Activated T-helper 9 cell treated with anti-CD3 and anti-CD28 coated beads, Interleukin-2, amount 50 U/mL, for 16 hours (primary cell): ENCODE data around the gene UBE2F.

Source experiments
- DNase-seq: peaks from one replicate; pipeline ENCODE4 v3.0.0-alpha.2; 2020; ENCODE audit warnings: low read depth

Gene UBE2F, protein sequence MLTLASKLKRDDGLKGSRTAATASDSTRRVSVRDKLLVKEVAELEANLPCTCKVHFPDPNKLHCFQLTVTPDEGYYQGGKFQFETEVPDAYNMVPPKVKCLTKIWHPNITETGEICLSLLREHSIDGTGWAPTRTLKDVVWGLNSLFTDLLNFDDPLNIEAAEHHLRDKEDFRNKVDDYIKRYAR

DNA sequence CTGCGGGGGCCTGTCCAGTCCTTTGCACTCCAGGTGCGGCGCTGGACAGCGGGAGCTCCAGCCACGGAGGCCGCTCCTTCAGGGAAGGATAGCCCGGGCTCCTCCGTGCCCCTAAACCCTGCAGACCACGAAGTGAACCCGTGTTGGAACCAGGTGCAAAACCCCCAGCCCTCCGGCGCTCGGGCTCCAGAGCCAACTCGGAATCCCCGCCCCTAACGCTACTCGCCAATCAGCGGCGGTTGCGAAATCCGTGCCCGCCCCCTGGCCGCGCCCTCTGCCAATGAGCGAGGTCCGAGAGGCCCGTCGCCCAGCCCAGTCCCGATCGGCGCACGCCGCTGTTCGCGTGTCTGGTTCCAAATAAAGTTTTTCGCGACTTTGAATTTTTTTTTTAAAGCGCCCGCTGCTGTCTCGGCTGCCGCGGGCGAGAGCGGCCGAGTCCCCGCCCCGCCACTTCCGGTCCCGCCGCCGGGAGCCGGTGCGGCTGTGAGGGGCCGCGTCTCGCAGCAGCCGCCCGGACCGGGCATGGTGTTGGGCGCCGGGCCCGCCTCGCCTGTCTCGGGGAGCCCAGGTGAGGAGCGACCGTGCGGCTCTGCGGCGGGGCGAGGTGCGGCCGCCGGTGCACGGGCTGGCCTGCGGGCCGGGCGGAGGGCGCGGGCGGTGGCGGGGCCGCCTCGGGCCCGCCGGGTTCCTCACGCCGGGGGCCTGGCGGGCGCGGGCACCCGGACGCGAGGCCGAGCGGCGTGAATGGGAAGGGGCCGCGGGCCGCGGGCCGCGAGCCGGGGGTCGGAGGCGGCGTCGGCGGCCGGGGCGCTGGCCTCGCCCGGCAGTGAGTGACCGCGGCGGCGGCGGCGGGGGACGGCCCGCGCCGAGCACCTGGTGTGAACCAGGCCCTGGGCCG lies at the start of gene UBE2F:
Gene UBE2F, plus strand, starts transcription at position 450 of the 898 bp plus-strand sequence. CDS start 6,094 bp downstream, outside the sequence.
- DNase-seq: peak; percentile 97

DNA sequence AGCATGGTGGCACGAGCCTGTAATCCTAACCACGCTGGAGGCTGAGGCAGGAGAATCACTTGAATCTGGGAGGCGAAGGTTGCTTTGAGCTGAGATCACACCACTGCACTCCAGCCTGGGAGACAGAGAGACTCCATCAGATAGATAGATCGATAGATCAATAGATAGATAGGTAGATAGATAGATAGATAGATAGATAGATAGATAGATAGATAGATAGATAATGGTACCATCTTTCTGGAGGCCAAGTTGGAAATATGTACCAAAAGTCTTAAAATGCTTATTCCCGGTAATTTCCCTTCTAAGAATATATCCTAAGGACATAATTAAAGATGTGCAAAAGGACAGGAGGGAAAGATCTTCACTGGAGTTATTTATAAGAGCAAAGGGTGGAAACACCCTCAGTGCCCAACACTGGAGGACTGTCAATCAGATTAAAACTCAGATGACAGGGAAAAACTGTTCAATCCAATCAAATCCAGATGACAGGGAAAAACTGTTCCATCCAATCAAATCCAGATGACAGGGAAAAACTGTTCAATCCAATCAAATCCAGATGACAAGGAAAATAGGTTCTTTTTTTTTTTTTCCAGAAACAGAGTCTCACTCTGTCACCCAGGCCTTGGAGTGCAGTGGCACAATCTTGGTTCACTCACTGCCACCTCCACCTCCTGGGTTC lies 49.0 kb upstream of the UBE2F start:
- DNase-seq: no peak

DNA sequence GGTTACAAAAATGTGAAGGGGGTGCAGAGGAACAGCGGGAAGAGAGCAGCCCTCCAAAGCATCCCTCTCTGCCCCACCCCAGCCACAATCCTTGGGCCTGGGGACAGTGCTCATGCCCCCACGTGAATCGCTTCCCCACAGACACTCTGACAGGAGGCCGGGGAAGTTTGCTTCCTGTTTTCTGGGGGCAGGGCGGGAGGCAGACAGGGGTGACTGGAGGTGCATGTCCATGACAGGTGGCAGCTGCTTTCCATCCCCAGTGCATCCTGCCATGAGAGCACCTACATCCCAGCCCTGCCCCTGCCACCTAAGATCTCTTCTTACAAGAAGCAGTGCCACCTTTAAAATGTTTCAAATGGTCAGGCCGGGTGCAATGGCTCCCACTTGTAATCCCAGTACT lies 47.2 kb upstream of the UBE2F start:
- no peak for DNase-seq

DNA sequence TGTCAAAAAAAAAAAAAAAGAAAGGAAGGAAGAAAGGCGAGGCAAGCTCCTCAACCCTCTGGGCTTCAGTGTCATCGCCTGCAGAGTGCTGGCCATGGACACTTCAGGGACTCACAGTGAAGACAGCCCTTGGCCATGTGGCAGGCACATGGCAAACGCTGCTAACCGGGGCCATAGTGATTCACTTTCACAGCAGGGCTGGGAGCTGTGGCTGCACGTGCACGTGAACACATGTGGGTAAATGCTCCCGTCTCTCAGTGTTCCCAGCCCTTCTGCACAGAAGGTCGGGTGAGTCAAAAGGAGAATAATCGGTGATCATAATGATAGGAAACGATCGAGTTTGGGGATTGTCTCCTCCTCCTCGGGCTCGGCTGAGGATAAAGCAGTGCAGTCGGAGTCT lies 46.1 kb upstream of the UBE2F start:
- no peak for DNase-seq

DNA sequence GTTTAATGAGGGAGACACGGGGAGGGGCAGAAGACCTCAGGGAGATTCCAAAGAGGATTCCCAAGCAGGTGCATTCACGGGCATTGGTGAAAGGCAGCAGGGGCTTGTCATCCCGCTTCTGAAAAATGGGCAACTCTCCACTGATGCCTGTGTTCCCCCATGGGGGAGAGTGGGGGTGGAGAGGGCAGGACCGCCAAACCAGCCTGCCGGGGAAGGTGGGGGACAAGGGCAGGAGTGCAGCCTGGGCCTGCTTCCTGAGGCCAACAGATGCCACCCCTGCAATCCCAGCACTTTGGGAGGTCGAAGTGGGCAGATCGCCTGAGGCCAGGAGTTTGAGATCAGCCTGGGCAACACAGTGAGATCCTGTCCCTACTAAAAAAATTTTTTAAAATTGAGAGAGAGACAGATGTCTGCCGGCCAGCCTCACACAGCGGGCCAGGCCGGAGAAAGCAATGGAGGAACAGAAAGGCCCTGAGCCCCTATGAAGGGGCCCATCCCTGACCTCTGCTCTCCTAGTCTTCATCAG lies 44.8 kb upstream of the UBE2F start:
- DNase-seq: no peak

DNA sequence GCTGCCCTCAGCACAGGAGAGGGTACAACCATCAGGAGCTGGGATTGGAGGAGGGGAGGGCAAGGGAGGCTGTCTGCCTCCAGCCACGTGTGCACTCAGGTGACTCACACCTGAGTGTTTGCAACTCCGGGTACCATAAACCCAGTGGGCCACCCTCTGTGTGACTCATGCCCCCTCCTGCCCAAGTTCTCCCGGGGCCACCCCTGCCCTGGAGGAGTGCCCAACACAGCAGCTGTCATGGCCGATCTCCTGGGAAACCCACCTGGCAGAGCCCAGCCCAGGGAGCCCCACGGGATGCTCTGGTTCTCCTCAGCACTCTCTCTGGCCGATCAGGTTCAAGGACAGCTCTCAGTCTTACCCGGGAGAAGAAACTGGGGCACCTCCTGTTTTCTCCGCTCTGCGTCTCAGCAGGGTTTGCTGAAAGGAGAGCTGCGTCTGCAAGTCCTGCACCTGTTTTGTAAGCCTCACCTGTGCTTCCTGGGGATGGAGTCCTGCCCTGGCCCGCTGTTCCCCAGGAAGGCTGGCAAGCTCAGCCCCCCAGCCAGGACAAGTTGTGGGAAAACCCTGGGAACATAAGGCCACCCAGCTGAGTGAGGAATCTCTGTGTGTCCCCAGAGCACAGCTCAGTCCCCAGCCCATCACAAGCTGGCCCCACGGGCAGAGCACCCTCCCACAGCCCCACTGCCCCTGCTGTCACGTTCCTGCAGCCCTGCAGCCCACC lies 44.0 kb upstream of the UBE2F start:
- no peak for DNase-seq

DNA sequence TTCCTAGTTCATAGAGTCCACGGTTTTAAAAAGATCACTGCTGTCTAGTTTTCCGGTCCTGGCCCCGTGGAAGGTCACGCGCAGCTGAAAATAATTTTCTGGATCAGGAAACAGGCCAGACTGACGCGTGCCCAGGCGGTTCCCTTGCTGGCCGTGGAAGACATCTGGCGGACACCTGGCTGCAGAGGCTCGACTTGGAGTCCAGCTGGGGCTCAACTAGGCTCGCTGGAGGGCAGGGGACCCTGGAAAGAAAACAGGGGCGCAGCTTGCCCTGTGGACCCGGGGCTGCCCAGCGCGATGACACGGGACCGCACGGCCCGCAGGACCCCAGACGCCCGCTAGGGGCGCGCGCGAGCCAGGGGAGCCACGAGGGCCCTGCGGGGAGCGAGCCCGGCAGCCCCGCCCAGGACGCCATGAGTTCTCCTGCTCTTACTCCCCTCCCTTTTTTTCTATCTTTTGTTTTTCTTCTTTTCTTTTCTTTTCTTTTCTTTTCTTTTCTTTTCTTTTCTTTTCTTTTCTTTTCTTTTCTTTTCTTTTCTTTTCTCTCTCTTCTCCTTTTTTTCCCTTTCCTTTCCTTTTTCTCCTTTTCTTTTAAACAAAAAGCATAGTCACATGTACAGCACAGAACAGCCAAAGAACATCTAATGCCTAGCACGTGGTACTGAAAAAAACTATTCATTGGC lies 43.2 kb upstream of the UBE2F start:
- DNase-seq: peak; percentile 72

DNA sequence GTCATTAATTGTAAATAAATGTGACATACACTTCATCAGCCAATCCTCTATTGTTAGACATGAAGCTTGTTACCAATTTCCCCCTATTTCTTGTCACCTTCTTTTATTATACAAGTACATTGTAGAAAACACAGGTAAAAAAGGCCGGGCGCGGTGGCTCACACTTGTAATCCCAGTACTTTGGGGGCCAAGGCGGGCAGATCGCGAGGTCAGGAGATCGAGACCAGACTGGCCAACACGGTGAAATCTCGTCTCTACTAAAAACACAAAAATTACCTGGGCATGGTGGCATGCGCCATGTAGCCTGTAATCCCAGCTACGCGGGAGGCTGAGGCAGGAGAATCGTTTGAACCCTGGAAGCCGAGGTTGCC lies 42.7 kb upstream of the UBE2F start:
- no peak for DNase-seq

DNA sequence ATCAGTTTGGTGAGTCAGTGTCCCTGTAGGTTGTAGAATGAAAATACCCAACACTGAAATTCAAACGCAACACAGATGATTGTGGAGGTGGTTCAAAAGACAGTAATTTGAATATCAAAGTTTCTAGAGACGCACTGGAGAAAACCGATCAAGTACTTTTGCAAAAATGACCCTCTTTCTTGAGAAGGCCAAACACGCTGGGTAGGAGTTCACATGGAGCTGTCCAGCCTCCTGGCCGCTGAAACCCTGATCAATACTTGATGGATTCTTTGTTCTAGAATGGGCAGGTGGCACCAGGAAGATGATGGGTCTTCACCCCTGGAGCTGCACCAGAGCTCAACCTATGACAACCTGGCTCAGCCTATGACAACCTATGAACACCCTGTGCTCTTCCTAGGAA lies 39.7 kb upstream of the UBE2F start:
- DNase-seq: no peak

DNA sequence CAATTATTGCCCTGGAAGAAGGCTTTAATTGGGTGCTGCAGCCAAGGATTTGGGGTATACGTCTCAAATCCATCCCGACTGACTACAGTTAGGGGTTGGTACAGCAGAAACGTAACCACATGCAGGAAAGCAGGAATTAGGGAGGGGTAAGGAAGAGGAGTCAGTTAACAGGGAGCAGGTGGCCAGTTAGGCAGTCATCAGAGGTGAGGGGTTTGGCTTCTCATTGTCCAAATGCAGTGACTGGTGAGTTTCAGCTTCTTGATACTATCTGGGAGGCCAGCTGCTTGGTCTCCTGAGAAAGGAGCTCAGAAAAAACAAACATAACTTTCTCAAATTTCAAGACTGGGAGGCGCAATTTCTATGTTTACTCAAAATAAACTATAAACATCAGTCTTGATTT lies 38.8 kb upstream of the UBE2F start:
- no peak for DNase-seq

DNA sequence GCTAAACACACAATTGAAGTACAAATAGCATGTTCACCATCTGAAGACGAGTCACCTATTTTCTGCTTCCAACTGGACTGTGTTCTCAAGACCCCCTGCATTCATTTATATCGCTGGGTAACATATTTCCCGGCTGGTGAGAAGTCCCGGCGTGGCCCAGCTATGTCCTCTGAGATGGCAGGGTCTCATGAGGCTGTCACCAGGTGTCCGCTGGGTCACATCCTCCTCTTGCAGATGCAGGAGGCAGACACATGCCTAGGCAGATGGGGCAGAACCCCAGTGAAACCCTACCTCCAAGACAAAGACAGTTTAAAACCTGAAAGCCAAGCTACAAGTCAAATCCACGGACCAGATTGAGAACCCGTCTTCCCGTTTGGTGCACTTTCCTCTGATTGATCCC lies 36.8 kb upstream of the UBE2F start:
- no peak for DNase-seq

DNA sequence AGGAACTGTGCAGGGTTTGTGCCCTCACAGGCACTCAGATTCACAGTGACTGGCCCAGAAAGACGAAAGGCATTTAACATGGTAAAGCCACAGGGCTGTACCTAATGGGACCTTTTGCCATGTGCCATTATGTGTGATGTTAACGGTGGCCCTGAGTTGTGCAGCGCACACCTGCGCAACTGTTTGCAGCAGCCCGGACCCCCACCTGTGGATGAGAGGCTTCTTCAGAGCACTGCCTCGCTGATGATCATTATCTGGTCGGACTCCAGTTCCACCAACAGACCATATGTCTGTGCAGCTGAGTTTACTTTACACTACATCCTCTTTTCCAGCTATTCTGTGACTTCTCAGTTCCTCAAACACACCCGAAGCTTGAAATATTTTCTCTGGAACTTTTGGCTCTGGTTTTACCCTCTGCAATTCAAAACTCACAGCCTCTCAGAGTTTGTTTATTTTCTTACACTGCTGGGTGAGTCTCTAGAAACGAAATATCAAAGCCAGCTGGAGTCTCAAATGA lies 35.6 kb upstream of the UBE2F start:
- no peak for DNase-seq

DNA sequence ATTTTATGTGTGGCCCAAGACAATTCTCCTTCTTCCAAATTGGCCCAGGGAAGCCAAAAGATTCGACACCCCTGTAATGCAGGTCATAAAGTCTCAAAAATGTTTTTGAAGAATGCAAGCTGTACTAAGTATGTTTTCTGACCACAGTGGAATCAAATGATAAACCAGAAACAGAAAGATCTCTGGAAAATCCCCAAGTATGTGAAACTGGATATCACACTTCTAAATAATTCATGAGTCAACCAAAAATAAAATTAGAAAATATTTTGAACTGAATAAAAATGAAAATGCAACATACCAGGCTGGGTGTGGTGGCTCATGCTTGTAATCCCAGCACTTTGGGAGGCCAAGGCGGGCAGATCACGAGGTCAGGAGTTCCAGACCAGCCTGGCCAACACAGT lies 34.1 kb upstream of the UBE2F start:
- DNase-seq: no peak

DNA sequence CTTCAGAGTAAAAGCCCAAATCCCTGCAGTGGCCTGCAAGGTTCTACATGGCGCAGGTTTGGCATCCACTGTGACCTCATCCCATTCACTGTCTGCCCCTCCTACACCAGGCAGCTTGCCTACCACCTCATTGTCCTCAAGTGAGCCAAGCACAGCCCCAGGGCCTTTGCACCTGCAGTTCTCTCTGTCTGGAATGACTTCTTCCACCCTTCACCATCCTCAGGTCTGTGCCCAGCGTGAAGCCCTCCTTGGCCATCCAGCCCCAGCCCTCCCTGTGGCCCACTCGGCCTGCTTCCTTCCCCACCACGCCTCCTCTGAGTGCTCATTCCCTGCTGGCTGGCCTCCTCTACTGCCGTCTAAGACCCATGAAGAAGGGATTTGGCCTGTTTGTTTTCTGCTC lies 32.6 kb upstream of the UBE2F start:
- DNase-seq: no peak

DNA sequence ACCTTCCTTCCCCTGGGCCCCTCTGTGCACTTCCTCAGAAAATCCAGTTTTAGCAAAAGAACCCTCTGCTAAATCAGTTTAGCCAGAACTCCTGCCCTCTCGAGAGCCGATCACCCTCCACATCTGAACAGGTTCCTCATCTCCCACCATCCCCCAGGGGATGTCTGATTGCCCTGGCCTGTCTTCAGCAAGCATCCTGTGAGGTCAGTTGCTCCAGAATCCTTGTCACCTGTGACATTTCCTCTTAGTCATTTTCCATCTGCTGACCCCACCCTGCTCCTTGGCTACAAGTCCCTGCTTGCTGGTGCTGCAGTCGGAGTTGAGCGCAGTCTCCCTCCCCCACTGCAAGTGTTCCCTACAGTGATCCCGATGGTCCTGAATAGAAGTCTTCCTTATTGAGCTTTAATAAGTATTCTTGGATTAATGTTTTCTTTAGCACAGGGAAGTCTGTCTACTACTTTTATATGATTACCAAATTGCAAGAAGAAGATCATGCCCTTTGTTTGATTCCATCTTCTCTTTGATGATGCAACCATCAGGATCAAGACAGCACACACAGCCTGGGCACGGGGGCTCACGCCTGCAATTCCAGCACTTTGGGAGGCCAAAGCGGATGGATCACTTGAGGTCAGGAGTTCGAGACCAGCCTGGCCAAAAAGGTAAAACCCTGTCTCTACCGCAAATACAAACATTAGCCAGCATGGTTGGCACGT lies 30.9 kb upstream of the UBE2F start:
- no peak for DNase-seq

DNA sequence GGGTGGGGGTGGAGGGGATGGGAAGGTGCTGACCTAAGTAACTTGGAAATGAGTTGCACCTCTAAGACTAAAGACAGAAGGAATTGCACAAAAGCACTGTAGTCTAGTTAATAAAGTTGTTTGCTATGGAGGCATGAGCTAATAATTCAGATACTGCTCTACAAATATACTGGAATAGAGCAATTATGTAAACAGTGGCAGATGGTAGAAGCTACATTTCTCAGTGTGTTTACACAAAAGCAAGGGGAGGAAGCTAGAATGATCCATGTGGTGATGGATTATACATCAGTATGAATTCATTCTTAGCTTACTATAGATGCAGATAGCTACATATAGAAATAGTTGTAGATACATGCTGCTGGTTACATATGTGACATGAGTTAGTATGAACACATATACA lies 27.6 kb upstream of the UBE2F start:
- DNase-seq: no peak

DNA sequence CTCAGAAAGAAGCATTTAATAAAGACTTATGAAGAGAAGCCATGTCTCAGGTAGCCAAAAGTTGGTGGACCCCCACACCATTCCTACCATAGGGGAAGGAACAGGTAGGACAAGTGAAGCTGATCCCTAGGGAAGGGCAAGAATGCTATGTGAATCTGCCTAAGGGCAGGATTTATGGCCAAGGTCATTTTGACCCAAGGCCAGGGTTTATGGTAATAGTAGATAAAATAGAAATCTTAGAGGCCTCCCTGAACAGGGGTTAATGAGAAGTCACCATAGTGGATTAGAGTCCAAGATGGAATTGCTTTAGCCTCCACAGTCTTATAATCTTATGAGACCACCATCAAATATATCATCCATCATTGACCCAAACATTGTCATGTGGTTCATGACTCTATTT lies 26.0 kb upstream of the UBE2F start:
- no peak for DNase-seq

DNA sequence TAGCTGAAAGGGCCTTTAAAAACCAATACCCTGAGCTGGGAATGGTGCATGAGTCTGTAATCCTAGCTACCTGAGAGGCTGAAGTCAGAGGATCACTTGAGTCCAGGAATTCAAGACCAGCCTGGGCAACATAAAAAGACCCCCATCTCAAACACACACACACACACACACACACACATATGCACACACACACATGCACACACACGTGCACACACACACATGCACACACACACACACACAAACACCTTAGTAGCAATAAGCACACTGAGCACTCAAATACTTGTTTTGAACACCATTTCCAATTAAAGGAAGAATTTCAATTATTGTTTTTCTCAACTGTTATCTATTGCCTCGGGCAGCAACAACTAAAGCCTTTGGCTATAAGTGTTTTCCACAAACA lies 25.6 kb upstream of the UBE2F start:
- DNase-seq: no peak

DNA sequence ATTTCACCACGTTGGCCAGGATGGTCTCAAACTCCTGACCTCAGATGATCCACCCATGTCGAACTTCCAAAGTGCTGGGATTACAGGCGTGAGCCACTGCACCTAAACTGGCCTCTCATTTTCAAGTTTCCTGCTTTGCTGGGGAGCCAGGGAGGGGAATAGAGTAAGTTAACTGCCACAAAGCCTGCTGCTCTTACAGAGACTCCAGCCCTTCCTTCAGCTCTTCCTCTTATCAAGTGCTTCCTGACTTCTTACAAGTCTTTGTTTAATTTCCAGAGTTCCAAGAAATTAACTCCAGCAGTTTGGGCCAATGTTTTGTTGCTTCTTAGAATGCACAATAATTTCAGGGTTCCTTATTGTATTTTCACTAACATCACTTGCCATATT lies 24.3 kb upstream of the UBE2F start:
- DNase-seq: no peak

DNA sequence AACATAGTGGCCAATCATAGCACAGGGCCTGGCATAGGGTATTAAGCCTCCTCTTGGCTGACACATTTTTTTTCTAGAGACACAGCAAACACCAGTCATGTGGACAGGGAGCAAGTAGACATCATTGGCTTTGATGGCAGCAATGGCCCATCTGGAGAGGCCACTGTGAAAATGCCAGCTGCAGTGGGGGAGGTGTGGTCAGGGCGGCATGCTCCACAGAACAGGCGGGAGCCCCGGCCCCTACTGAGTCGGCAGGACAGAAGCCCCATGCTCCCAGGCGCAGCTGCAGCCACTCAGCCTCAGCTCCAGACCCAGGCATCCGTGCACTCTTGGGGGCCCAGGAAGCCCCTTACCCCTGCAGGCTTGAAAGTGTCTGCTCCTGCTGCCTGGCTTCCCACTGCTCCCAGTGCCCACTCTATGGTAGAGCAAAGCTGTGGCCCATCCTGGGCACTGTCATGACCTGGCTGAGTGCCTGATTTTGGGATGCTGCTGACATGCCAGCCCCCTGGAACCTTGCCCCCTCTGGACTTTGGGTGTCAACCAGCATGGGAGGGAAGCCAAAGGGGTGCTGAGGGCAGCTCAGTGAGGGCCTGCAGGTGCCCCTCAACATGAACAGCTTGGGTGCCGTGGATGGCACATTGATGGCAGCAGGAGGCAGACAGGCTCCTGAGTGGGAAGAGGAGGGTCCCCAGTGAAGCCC lies 23.3 kb upstream of the UBE2F start:
- DNase-seq: no peak
